H9 (cell line): ENCODE data around the gene ATP6V0A4. TPM values are rescaled to one million over a fixed set of nuclear protein-coding genes. Genes with fewer than 3 reads are reported as not detected.

ENCODE experiments used
- DNase-seq: peaks from one replicate; pipeline ENCODE4 v3.0.0-alpha.2; 2017
- H2AFZ ChIP-seq: one replicate; pipeline ENCODE4 v1.6.1; 2013; ENCODE audit warnings: mild to moderate bottlenecking, low read length, control low read depth, moderate library complexity
- H2AK5ac ChIP-seq: 2 replicates; pipeline ENCODE4 v1.6.1; 2013; ENCODE audit warnings: low read length, control low read depth, mixed read lengths; ENCODE audit not compliant: insufficient read length
- H2BK120ac ChIP-seq: one replicate; pipeline ENCODE4 v1.6.1; 2013; ENCODE audit warnings: low read depth, mild to moderate bottlenecking, low read length, control low read depth, inconsistent platforms; ENCODE audit not compliant: poor library complexity, severe bottlenecking
- H2BK12ac ChIP-seq: 2 replicates; pipeline ENCODE4 v1.6.1; 2013; ENCODE audit warnings: low read length, control low read depth, mixed read lengths, low read depth; ENCODE audit not compliant: insufficient read length
- H2BK15ac ChIP-seq: 2 replicates; pipeline ENCODE4 v1.6.1; 2013; ENCODE audit warnings: low read depth, low read length, control low read depth
- H2BK20ac ChIP-seq: one replicate; pipeline ENCODE4 v1.6.1; 2013; ENCODE audit warnings: low read depth, mild to moderate bottlenecking, low read length, control low read depth, inconsistent platforms; ENCODE audit not compliant: poor library complexity, severe bottlenecking
- H2BK5ac ChIP-seq: 2 replicates; pipeline ENCODE4 v1.6.1; 2013; ENCODE audit warnings: low read length, control low read depth, mixed read lengths; ENCODE audit not compliant: insufficient read length
- H3K14ac ChIP-seq: 2 replicates; pipeline ENCODE4 v1.6.1; 2013; ENCODE audit warnings: low read length, control low read depth; ENCODE audit not compliant: insufficient read depth
- H3K18ac ChIP-seq: 2 replicates; pipeline ENCODE4 v1.6.1; 2013; ENCODE audit warnings: low read depth, mild to moderate bottlenecking, mixed read lengths, low read length, control low read depth; ENCODE audit not compliant: insufficient read length
- H3K23ac ChIP-seq: 2 replicates; pipeline ENCODE4 v1.6.1; 2013; ENCODE audit warnings: low read length, control low read depth, mixed read lengths, low read depth; ENCODE audit not compliant: insufficient read length
- H3K23me2 ChIP-seq: 2 replicates; pipeline ENCODE4 v1.6.1; 2013; ENCODE audit warnings: low read depth, mild to moderate bottlenecking, mixed read lengths, low read length, control low read depth; ENCODE audit not compliant: insufficient read length, poor library complexity, severe bottlenecking
- H3K27ac ChIP-seq: 2 replicates; pipeline ENCODE4 v1.5.1; 2013; ENCODE audit warnings: low read length, control low read depth, mixed read lengths, low read depth; ENCODE audit not compliant: insufficient read length
- H3K27me3 ChIP-seq: 2 replicates; pipeline ENCODE4 v1.6.1; 2013; ENCODE audit warnings: low read length, control low read depth, inconsistent platforms; ENCODE audit not compliant: insufficient read depth
- H3K4ac ChIP-seq: 2 replicates; pipeline ENCODE4 v1.6.1; 2013; ENCODE audit warnings: low read depth, mild to moderate bottlenecking, control low read depth, inconsistent platforms, low read length, moderate library complexity
- H3K4me1 ChIP-seq: 2 replicates; pipeline ENCODE4 v1.6.1; 2013; ENCODE audit warnings: low read length, control low read depth, inconsistent platforms; ENCODE audit not compliant: insufficient read depth
- H3K4me2 ChIP-seq: 2 replicates; pipeline ENCODE4 v1.6.1; 2013; ENCODE audit warnings: low read length, control low read depth, mixed read lengths; ENCODE audit not compliant: insufficient read length, insufficient read depth
- H3K56ac ChIP-seq: 2 replicates; pipeline ENCODE4 v1.6.1; 2013; ENCODE audit warnings: low read depth, mild to moderate bottlenecking, mixed read lengths, low read length, control low read depth; ENCODE audit not compliant: insufficient read length
- H3K79me1 ChIP-seq: 2 replicates; pipeline ENCODE4 v1.6.1; 2013; ENCODE audit warnings: low read depth, mild to moderate bottlenecking, moderate library complexity, low read length, control low read depth, inconsistent platforms; ENCODE audit not compliant: insufficient read depth, poor library complexity, severe bottlenecking
- H3K79me2 ChIP-seq: 2 replicates; pipeline ENCODE4 v1.6.1; 2013; ENCODE audit warnings: low read length, control low read depth, inconsistent platforms; ENCODE audit not compliant: insufficient read depth
- H3K9ac ChIP-seq: 2 replicates; pipeline ENCODE4 v1.6.1; 2013; ENCODE audit warnings: low read length, control low read depth, mixed read lengths; ENCODE audit not compliant: insufficient read length; ENCODE audit errors: extremely low read depth
- H3K9me3 ChIP-seq: one replicate; pipeline ENCODE4 v1.6.1; 2013; ENCODE audit warnings: low read depth, low read length, inconsistent platforms; ENCODE audit not compliant: control insufficient read depth
- H3T11ph ChIP-seq: one replicate; pipeline ENCODE4 v1.6.1; 2013; ENCODE audit warnings: mild to moderate bottlenecking, low read length, control low read depth, inconsistent platforms
- H4K20me1 ChIP-seq: one replicate; pipeline ENCODE4 v1.6.1; 2013; ENCODE audit not compliant: control insufficient read depth, insufficient read length, insufficient read depth
- H4K5ac ChIP-seq: 2 replicates; pipeline ENCODE4 v1.6.1; 2013; ENCODE audit warnings: low read depth, mild to moderate bottlenecking, mixed read lengths, low read length, control low read depth; ENCODE audit not compliant: insufficient read length
- H4K8ac ChIP-seq: replicated peaks from 2 replicates; pipeline ENCODE4 v1.6.1; 2013; ENCODE audit warnings: low read length, control low read depth, mixed read lengths, low read depth; ENCODE audit not compliant: insufficient read length
- H4K91ac ChIP-seq: 2 replicates; pipeline ENCODE4 v1.6.1; 2013; ENCODE audit warnings: low read depth, mild to moderate bottlenecking, moderate library complexity, mixed read lengths, low read length, control low read depth; ENCODE audit not compliant: insufficient read length
- H3K27ac Mint-ChIP-seq, 3 experiments: 2 replicates in 2 of 3; 3 replicates in 1 of 3; pipeline ENCODE4 v1.8.0; 2020 to 2021; ENCODE audit warnings: mixed read lengths in 3 of 3, mild to moderate bottlenecking in 1 of 3, moderate library complexity in 1 of 3
- H3K27me3 Mint-ChIP-seq: 2 replicates; pipeline ENCODE4 v1.8.0; 2021; ENCODE audit warnings: low read depth, mild to moderate bottlenecking, moderate library complexity, mixed read lengths
- H3K36me3 Mint-ChIP-seq, 3 experiments: 2 replicates in 2 of 3; 3 replicates in 1 of 3; pipeline ENCODE4 v1.8.0; 2020 to 2021; ENCODE audit warnings: low read depth in 3 of 3, mixed read lengths in 3 of 3; ENCODE audit not compliant: insufficient read depth in 1 of 3
- H3K4me1 Mint-ChIP-seq, 2 experiments: 2 replicates each; pipeline ENCODE4 v1.8.0; 2020; ENCODE audit warnings: mixed read lengths in 2 of 2
- H3K4me3 Mint-ChIP-seq, 2 experiments: 2 replicates in 1 of 2; 3 replicates in 1 of 2; pipeline ENCODE4 v1.8.0; 2020 to 2021; ENCODE audit warnings: mild to moderate bottlenecking in 2 of 2, mixed read lengths in 2 of 2, moderate library complexity in 1 of 2
- H3K9me3 Mint-ChIP-seq, 2 experiments: 2 replicates in 1 of 2; 3 replicates in 1 of 2; pipeline ENCODE4 v1.8.0; 2020; ENCODE audit warnings: mild to moderate bottlenecking in 2 of 2, mixed read lengths in 2 of 2, moderate library complexity in 1 of 2
- CTCF ChIP-seq: fragments of 200-600 bp; sonication (generic); conservative IDR thresholded peaks from 3 replicates; pipeline ENCODE4 v1.8.0; 2021; ENCODE audit warnings: antibody characterized with exemption, mild to moderate bottlenecking
- WGBS: extraction: QIAGEN DNeasy Blood & Tissue Kit; methylation state at CpG from one replicate; pipeline ENCODE4 v1.1.7; 2013; ENCODE audit warnings: missing lambda C conversion rate, low lambda C conversion rate, mixed read lengths; ENCODE audit not compliant: insufficient read length; ENCODE audit errors: extremely low coverage; 5-methylcytosine and 5-hydroxymethylcytosine counted together
- total RNA-seq: library from RNA; stranded (reverse); gene quantifications from 2 replicates; pipeline ENCODE4 v1.2.1, GENCODE V29; 2021

Gene ATP6V0A4
- total RNA-seq, 1 experiment from 2014 or later, result 0.79 TPM

DNA sequence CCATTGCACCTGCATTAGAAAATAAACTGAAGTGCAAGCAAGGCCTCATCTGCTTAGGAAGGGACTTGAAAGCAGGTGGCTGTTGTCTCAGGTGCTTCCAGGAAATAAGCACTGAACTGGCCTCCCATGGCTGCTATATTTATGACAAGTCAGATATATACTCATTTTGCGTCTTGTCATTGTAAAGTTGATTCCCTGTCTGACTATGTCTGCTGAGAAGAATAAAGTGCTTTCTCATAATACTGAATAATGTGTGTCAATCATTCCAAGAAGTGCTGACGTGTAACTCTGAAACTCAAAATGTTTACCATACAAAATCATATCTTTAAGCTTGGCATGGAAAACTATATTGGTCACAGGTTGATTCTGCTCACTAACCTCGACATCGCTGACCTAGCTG lies 51.9 kb downstream of the ATP6V0A4 start:
- Histone ChIP-seq H2BK15ac (no peak overlapping the region), H3K14ac (no peak overlapping the region), H4K8ac (no peak overlapping the region), H2BK20ac (no peak overlapping the region), H3T11ph (no peak overlapping the region), H3K23ac (no peak overlapping the region), H3K4me1 (no peaks in the 10 kb centered on the region), H4K91ac (no peak overlapping the region), H3K56ac (no peak overlapping the region), H3K27me3 (no peaks in the 10 kb centered on the region), H2AK5ac (no peak overlapping the region), H3K4ac (no peak overlapping the region), H2BK12ac (no peak overlapping the region), H3K9me3 (no peaks in the 10 kb centered on the region), H2BK120ac (no peak overlapping the region), H4K5ac (no peak overlapping the region), H4K20me1 (no peaks in the 10 kb centered on the region), H2BK5ac (no peak overlapping the region), H3K4me2 (no peak overlapping the region), H3K27ac (no peak overlapping the region), H3K79me1 (no peaks in the 10 kb centered on the region), H3K23me2 (no peaks in the 10 kb centered on the region), H2AFZ (no peak overlapping the region), H3K18ac (no peak overlapping the region), H3K79me2 (no peaks in the 10 kb centered on the region), H3K9ac (no peak overlapping the region)
- peaks cover 5 to 12% of the 10 kb centered on the region in 2 experiments for H3K4me1 Mint-ChIP-seq
- H3K36me3 Mint-ChIP-seq, result no peaks in the 10 kb centered on the region
- no peaks in the 10 kb centered on the region; the same call in 1 of the 2 replicates for H3K27me3 Mint-ChIP-seq
- WGBS, result no CpG with 5 or more reads among the region's 4 CpGs
- no peak for TF ChIP-seq CTCF
- no peaks in the 10 kb centered on the region for H3K9me3 Mint-ChIP-seq
- DNase-seq, result no peak
- H3K4me3 Mint-ChIP-seq, result no peak overlapping the region
- no peak overlapping the region for H3K27ac Mint-ChIP-seq
